Epidermal melanocyte (primary cell): ENCODE measurements around the gene KCNJ9.
"Not testable (repeated sequence)": the region's sequence is repeated elsewhere in the genome, so short reads cannot be mapped to it uniquely, and the experiment has no call there.

ENCODE experiments used
- DNase-seq: peaks from one replicate; pipeline ENCODE4 v3.0.0; 2011; ENCODE audit warnings: low spot score; ENCODE audit not compliant: insufficient read length

KCNJ9 gene

GRCh38 chr1:160103658-160104408, 22.5 kb downstream of the KCNJ9 start:
- no peak for DNase-seq

GRCh38 chr1:160104486-160104885, 23.1 kb downstream of the KCNJ9 start:
- no peak for DNase-seq

- DNase-seq = no peak
These were observed 23.8 kb downstream of the KCNJ9 start for GRCh38 chr1:160105155-160105554.

GRCh38 chr1:160107512-160107911, 26.2 kb downstream of the KCNJ9 start:
- no peak for DNase-seq

DNA sequence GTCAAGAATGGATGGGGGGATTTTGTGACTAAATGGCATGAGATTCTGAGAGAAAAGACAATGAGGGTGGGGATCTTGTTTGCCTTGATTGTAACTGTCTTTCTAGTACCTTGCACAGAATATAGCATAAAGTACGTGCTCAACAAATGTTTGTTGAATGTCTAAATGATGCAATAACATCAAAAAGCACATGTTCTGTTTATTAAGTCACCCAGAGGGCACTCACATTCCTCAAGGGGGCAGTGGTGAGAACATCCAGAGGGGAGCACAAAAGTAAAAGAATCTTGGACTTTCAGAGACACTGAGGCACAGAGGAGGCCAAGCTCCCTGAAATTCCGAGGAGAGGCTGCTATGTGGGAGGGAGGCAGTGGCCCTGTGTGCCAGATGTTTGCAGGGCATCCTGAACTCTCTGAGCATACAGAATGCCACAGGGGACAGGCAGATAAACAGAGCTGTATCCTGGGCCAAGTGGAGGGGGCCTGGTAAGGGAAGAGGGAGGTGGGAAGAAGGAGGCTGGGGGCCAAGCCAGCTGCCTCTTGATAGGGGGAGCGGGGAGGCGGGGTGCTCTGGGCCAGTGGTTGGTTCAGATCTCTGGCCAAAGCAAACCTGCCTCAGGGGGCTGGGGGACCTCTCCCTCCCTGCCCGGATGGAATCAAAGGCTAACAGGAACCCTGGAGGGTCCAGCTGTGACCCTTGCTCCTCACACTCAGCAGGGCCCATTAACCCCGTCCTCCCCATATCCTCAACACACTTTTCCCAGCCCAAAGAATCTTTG, 27.7 kb downstream of the KCNJ9 start:
- no peak for DNase-seq

DNA sequence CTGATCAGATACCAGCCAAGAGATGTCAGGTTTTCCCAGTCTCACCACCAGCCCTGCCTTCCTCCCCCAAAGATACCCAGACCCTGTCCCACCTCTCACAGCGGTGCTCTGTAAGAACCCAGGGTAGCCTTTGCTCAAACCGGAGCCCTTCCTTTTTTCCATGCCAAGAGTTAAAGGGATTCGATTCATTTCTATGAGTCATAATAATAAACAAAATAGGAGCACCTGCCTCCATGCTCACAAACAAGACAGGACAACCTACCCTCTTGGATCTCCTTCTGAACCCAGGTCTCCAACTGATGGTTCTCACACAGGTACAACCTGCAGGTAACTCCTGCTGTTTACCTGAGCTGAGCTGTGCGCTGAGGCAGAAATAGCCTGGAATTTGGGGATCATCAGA, 28.3 kb downstream of the KCNJ9 start:
- no peak for DNase-seq

- DNase-seq = not testable (repeated sequence)
These were observed 30.1 kb downstream of the KCNJ9 start for GRCh38 chr1:160111462-160111861.

DNA sequence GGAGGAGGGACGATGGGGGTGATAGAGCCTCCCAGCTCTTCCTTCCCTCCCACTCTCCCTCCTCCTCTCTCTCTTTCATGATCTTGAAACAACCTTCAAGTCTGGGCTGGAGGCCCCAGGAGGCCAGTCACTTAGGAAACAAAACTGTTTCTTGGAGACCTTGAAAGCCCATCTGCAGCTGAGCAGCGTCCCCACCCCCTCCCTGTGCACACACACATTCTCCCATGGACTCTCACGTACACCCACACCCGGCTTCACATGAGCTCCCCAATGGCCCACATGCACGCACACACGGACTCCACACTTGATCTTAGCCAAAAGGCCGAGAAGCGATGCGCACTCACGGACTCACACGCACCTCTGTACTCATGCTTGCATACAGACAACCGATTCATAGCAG, 31.0 kb downstream of the KCNJ9 start:
- no peak for DNase-seq

- DNase-seq = no peak
These were observed 32.1 kb downstream of the KCNJ9 start for GRCh38 chr1:160113407-160113806.

DNA sequence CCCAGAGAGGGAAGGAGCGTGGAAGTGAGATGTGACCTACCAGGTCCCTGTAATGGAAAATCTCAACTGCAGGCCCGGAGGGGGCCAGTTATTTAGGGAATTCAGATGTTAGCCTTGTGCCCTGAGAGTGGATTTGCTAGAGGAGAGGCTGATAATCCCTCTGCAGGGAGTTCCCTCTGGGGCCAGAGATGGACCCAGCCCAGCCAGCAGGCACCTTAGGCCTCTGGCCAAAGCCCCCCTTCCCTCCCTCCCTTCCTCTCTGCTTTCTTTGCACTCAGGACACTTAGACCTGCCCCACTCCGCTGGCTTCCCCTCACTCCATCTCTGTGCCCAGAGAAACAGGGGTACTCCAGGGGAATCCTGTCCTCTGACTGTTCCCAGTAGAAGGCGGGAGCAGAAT, 32.7 kb downstream of the KCNJ9 start:
- no peak for DNase-seq

GRCh38 chr1:160115545-160116282, 34.4 kb downstream of the KCNJ9 start, which contains the start of gene ATP1A2:
TSS of gene ATP1A2 (plus strand) at chr1:160115759. CDS start at chr1:160115862, 103 bp downstream.
- DNase-seq = no peak

- DNase-seq = no peak
These were observed 35.2 kb downstream of the KCNJ9 start for GRCh38 chr1:160116283-160117147.

- DNase-seq = no peak
These were observed 36.0 kb downstream of the KCNJ9 start for GRCh38 chr1:160117300-160117699.

- DNase-seq = no peak
These were observed 36.4 kb downstream of the KCNJ9 start for GRCh38 chr1:160117709-160118183.

DNA sequence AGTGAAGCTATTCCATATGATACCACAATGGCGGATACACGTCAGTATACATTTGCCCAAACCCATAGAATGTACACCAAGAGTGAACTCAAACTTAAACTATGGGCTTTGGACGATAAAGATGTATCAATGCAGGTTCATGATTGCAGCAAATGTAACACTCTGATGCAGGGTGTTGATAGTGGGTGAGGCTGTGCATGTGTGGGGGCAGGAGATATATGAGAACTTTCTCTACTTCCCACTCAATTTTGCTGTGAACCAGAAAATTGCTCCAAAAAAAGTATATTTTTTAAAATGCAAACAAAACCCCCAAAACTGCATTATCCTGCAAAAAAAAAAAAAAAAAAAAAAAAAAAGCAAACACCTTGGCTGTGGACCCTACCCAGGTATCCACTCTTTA, 37.6 kb downstream of the KCNJ9 start:
- no peak for DNase-seq

- no peak for DNase-seq
These were observed 39.5 kb downstream of the KCNJ9 start for GRCh38 chr1:160120797-160121196.

GRCh38 chr1:160121388-160121787, 40.0 kb downstream of the KCNJ9 start:
- no peak for DNase-seq

DNA sequence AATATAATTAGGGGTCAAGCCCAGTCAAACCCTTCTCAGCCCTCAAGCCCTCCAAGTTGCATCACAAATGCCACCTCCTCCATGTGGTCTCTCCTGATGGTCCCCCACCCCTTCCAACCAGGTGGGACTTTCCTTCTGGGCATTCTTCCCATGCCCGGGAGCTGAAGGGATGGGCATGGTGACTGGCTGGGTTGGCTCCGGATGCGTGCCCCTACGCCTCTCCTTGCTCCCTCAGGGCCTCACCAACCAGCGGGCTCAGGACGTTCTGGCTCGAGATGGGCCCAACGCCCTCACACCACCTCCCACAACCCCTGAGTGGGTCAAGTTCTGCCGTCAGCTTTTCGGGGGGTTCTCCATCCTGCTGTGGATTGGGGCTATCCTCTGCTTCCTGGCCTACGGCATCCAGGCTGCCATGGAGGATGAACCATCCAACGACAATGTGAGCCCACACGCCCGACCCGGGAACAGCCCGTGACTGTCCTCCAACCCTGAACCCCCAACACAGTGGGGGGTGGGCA, 41.7 kb downstream of the KCNJ9 start:
- DNase-seq = no peak

- DNase-seq = no peak
These were observed 42.4 kb downstream of the KCNJ9 start for GRCh38 chr1:160123726-160124125.

- no peak for DNase-seq
These were observed 43.6 kb downstream of the KCNJ9 start for GRCh38 chr1:160124705-160125478.
